ENCODE results near the gene TMC8.

Gene TMC8

GRCh38 chr17:78088529-78088928, 42.0 kb upstream of the TMC8 start:
- Histone ChIP-seq H3K27ac (ENCODE audit: poor library complexity, severe bottlenecking) (no peak overlapping the region), H3K4me1 (ENCODE audit: insufficient read depth, poor library complexity, severe bottlenecking) (no peaks in the 10 kb centered on the region), H3K36me3 (ENCODE audit: low read depth) (no peaks in the 10 kb centered on the region), H3K4me3 (ENCODE audit: severe bottlenecking) (no peak overlapping the region), H3K27me3 (ENCODE audit: insufficient read depth, poor library complexity, severe bottlenecking) (no peaks in the 10 kb centered on the region), H3K9me3 (ENCODE audit: severe bottlenecking) (no peaks in the 10 kb centered on the region)
- ATAC-seq (ENCODE audit: low read depth) (no peak), DNase-seq (ENCODE audit: low spot score) (no peak)
- TF ChIP-seq CTCF (IDR thresholded peaks at IDR 0.05; ENCODE audit: poor library complexity, severe bottlenecking), result no peak

- Histone ChIP-seq H3K9me3 (ENCODE audit: severe bottlenecking) (no peaks in the 10 kb centered on the region), H3K36me3 (ENCODE audit: low read depth) (no peaks in the 10 kb centered on the region), H3K27ac (ENCODE audit: poor library complexity, severe bottlenecking) (no peak overlapping the region), H3K4me1 (ENCODE audit: insufficient read depth, poor library complexity, severe bottlenecking) (no peaks in the 10 kb centered on the region), H3K27me3 (ENCODE audit: insufficient read depth, poor library complexity, severe bottlenecking) (no peaks in the 10 kb centered on the region), H3K4me3 (ENCODE audit: severe bottlenecking) (no peak overlapping the region)
- ATAC-seq (ENCODE audit: low read depth) (no peak), DNase-seq (ENCODE audit: low spot score) (no peak)
- no peak for TF ChIP-seq CTCF (IDR thresholded peaks at IDR 0.05; ENCODE audit: poor library complexity, severe bottlenecking)
Observed at GRCh38 chr17:78089576-78090281, 40.8 kb upstream of the TMC8 start.

GRCh38 chr17:78092794-78093324, 37.7 kb upstream of the TMC8 start:
- H3K36me3 ChIP-seq (ENCODE audit: low read depth), result no peaks in the 10 kb centered on the region
- no peak overlapping the region for H3K4me3 ChIP-seq (ENCODE audit: severe bottlenecking)
- DNase-seq (ENCODE audit: low spot score) (no peak), ATAC-seq (ENCODE audit: low read depth) (peak; percentile 41; the same call in 1 of the 3 replicates)
- no peak overlapping the region for H3K27ac ChIP-seq (ENCODE audit: poor library complexity, severe bottlenecking)
- no peak for TF ChIP-seq CTCF (IDR thresholded peaks at IDR 0.05; ENCODE audit: poor library complexity, severe bottlenecking)
- no peaks in the 10 kb centered on the region for H3K27me3 ChIP-seq (ENCODE audit: insufficient read depth, poor library complexity, severe bottlenecking)
- no peaks in the 10 kb centered on the region for H3K4me1 ChIP-seq (ENCODE audit: insufficient read depth, poor library complexity, severe bottlenecking)
- no peaks in the 10 kb centered on the region for H3K9me3 ChIP-seq (ENCODE audit: severe bottlenecking)

GRCh38 chr17:78095035-78095434, 35.5 kb upstream of the TMC8 start:
- Histone ChIP-seq H3K4me3 (ENCODE audit: severe bottlenecking) (no peak overlapping the region), H3K27me3 (ENCODE audit: insufficient read depth, poor library complexity, severe bottlenecking) (no peaks in the 10 kb centered on the region), H3K9me3 (ENCODE audit: severe bottlenecking) (no peaks in the 10 kb centered on the region), H3K36me3 (ENCODE audit: low read depth) (no peaks in the 10 kb centered on the region), H3K4me1 (ENCODE audit: insufficient read depth, poor library complexity, severe bottlenecking) (no peaks in the 10 kb centered on the region), H3K27ac (ENCODE audit: poor library complexity, severe bottlenecking) (no peak overlapping the region)
- ATAC-seq (ENCODE audit: low read depth) (no peak), DNase-seq (ENCODE audit: low spot score) (no peak)
- no peak for TF ChIP-seq CTCF (IDR thresholded peaks at IDR 0.05; ENCODE audit: poor library complexity, severe bottlenecking)

GRCh38 chr17:78096093-78096492, 34.5 kb upstream of the TMC8 start:
- H3K4me3 ChIP-seq (ENCODE audit: severe bottlenecking), result no peak overlapping the region
- no peaks in the 10 kb centered on the region for H3K9me3 ChIP-seq (ENCODE audit: severe bottlenecking)
- TF ChIP-seq CTCF (IDR thresholded peaks at IDR 0.05; ENCODE audit: poor library complexity, severe bottlenecking), result no peak
- no peak for DNase-seq (ENCODE audit: low spot score)
- no peak for ATAC-seq (ENCODE audit: low read depth)
- H3K27ac ChIP-seq (ENCODE audit: poor library complexity, severe bottlenecking), result no peak overlapping the region
- no peaks in the 10 kb centered on the region for H3K4me1 ChIP-seq (ENCODE audit: insufficient read depth, poor library complexity, severe bottlenecking)
- no peaks in the 10 kb centered on the region for H3K36me3 ChIP-seq (ENCODE audit: low read depth)
- no peaks in the 10 kb centered on the region for H3K27me3 ChIP-seq (ENCODE audit: insufficient read depth, poor library complexity, severe bottlenecking)
